Measurements from ENCODE around the gene RTP2.

RTP2 gene

GRCh38 chr3:187665764-187666402 lies 36.5 kb downstream of the RTP2 start:
- DNase-seq, result no peak

DNA sequence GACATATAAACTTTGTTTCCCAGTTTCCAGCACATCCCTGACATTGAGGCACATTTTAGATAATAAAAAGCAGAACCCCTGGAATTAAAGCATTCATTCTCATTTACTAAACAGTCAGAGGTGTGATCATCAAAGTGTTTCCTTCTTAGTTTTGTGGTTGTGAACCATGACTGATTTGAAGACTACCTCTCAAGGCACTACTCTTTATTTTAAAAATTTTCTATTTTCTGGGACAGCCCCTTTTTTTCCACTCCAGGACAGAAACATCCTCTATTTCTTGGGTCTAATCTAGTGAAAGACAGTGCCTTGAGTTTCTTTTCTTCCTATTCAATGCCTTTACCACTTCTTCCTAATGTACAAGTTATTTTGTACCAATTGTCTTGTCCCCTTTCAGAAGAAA lies 37.3 kb downstream of the RTP2 start:
- DNase-seq, result no peak

- DNase-seq, result no peak
Measured at GRCh38 chr3:187662848-187663409, 39.4 kb downstream of the RTP2 start.

DNA sequence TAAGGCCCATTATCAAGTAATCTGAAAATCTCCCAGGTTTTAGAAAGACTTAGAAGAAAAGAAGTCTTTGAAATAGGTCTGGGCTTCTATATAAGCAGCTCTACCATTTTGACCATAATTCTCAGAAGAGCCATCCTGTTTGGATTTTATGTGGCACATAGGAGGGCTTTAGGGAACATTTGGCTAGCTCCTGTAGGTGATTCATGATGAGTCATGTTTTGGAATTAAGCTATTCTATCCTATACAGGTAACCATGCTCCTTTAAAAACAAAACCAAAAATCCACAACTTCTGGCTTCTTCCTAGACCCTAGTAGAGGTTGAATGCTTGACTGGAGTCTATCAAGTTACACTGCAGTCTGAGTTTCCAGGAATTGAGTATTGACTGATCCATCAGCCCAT lies 41.1 kb downstream of the RTP2 start:
- DNase-seq, result no peak

DNA sequence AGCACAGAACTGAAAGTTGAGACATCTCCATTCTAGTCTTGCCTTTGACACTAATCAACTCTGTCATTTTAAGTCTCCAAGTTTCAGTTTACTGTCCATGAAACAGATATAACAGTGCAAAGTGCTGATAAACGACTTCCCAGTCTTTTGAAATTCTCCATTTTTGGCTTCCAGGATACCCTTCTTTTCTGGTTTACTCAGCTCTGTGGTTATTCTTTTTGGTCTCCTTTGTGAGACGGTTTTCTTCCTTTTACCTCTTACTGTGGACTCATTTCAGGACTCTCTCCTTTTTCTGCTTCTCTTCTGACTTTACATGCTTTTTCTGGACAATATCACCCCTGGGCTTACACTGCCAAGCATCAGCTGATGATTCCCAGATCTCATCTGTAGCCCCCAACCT lies 51.1 kb downstream of the RTP2 start:
- no peak for DNase-seq
